Measurements from ENCODE around the gene DLGAP1. TPM values are rescaled to one million over a fixed set of nuclear protein-coding genes. Genes with fewer than 3 reads are reported as not detected.
A peak's percentile ranks its signal among the peaks of the same experiment; 100 is the strongest.

DLGAP1 gene
- total RNA-seq, 1 donor from 2014 or later, result 5.4 TPM

DNA sequence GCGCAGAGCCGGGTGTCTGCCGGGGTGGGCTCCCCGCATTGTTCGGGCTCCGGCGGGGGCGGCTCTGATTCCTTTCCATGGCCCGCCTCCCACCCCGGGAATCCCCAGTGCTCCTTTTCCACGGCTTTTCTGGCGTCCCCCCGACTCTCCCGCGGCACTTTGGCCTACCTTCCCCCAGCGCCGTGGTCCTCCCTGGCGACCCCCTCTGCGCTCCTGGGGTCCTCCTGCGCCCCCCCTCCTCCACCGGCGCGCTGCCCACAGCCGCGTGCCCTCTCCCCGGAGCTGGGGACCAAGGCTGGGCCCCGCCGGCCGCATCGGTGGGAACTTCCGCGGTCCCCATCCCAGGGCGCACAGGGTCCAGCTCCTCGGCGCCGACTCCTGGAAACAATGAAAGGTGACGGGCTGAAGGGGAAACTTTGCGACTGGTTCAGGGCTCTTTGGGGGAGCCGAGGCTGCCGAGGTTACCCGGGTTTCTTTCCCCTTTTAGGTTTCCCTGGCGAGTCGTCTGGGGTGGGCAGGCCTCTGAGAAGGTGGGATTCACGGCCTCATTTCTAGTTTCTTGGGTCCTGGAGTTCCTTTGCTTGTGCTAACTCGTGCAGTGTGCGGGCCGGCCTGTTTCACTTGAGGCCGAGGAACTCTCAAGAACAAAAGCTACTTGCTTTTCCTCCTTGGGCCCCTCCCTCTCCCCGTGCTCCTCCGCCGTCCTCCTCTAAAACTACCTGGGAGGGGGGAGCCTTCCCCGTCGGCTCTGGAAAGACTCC is 1002.9 kb downstream of the DLGAP1 start:
- intact Hi-C loops (cut with DNase I), result no loop called here
- H3K36me3 ChIP-seq, result peaks cover 11% of the 10 kb centered on the region
- TF ChIP-seq CTCF (IDR thresholded peaks at IDR 0.05), result no peak
- peak overlapping the region; percentile 79 for H3K4me3 ChIP-seq
- H3K4me1 ChIP-seq, result peaks cover 35% of the 10 kb centered on the region
- ATAC-seq, result no peak
- no peaks in the 10 kb centered on the region for H3K27me3 ChIP-seq
- peak; percentile 76 for DNase-seq
- no peaks in the 10 kb centered on the region for H3K9me3 ChIP-seq
- H3K27ac ChIP-seq, result peak overlapping the region; percentile 99

DNA sequence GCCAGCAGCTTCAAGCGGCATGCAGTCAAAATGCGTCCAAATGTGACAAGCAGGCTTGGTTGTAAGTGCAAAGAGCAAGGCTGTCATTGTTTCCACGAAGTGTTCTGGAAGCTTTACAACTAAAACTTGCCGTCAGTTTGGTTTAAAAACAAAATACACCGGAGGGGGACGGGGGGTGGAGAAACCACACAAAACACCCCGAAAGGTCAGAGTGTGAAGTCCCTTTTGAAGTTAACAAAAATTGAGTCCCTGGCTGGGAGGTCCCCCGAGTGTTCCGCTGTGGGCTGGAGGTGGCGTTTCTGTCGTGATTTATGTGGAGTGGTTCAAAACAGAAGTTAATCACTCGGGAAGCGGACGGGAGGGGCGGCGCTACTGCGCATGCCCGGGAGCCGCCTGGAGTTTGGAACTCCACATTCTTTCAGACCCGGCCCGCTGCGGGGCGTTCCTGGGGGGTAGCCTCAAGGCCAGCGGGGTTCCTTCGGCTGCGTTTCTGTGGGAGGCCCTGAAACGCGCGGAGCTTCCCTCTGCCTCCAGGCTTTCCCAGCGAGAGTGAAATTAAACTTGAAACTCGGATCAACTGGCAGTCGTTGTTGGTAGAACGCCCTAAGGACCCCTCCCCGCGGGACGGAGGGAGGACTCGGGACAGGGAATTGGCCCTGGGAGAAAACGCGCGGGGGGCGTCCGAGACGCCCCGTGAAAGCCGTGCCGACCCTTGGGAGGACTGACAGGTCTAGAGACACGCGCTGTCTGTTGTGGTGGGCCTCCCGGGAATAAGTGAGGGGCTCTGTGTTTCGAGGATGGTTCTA is 1003.7 kb downstream of the DLGAP1 start:
- intact Hi-C loops (cut with DNase I), result no loop called here
- peaks cover 39% of the 10 kb centered on the region for H3K4me1 ChIP-seq
- TF ChIP-seq CTCF (IDR thresholded peaks at IDR 0.05), result no peak
- no peaks in the 10 kb centered on the region for H3K9me3 ChIP-seq
- no peaks in the 10 kb centered on the region for H3K27me3 ChIP-seq
- ATAC-seq, result peak; percentile 43
- H3K27ac ChIP-seq, result peak overlapping the region; percentile 99
- DNase-seq, result peak; percentile 96
- peak overlapping the region; percentile 79 for H3K4me3 ChIP-seq
- peaks cover 3% of the 10 kb centered on the region for H3K36me3 ChIP-seq

GRCh38 chr18:3450799-3451182 is 1004.3 kb downstream of the DLGAP1 start:
- H3K27me3 ChIP-seq, result no peaks in the 10 kb centered on the region
- H3K36me3 ChIP-seq, result no peaks in the 10 kb centered on the region
- intact Hi-C loops (cut with DNase I), result no loop called here
- H3K4me1 ChIP-seq, result peaks cover 38% of the 10 kb centered on the region
- DNase-seq (no peak), ATAC-seq (no peak)
- peak overlapping the region; percentile 79 for H3K4me3 ChIP-seq
- no peak for TF ChIP-seq CTCF (IDR thresholded peaks at IDR 0.05)
- H3K27ac ChIP-seq, result peak overlapping the region; percentile 99
- H3K9me3 ChIP-seq, result no peaks in the 10 kb centered on the region

DNA sequence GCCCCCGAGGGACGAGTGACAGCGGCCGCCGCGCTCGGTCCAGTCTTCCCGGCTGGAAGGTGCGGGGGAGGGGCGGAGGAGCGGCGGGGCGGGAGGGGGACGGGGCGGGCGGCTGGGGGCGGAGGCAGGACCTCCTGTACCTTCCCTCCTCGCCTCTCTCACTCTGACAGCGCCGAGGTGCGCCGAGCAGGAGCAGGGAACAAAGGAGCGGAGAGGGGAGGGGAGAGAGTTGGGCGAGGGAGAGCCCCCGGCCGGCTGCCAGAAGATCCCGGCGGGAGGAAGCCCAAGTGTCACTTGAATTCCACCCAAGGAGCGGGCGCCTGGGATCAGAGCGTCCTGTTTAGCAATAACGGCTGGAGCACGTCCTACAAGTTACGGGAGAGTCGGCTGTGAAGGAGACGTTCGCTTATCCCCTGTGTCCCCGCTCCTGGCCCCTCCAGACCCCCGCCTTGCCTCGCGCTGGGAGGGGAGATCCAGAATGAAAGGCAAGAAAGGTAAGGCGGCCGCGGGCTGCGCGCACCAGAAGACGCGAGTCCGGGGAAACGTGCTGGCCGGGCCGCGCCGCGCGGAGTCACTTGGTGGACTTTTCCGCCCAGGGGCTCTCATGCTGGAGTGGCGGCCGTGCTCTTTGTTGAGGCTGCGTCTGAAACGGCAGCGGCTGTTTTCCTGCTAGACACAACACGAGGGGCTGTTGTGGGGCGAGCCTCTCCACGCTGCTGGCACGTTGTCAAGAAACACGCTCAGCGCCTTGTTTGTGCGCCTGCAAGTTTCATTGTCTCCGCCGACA is 1004.9 kb downstream of the DLGAP1 start, which contains the start of gene TGIF1:
Gene TGIF1 (plus strand): TSS at position 161 of the 787 bp plus-strand sequence. CDS start 318 bp downstream, at position 479.
- TF ChIP-seq CTCF (IDR thresholded peaks at IDR 0.05), result no peak
- Histone ChIP-seq H3K27me3 (no peaks in the 10 kb centered on the region), H3K36me3 (no peaks in the 10 kb centered on the region), H3K4me3 (peak within 1 kb of the TSS; percentile 79), H3K4me1 (peaks cover 32% of the 10 kb centered on the region), H3K9me3 (no peaks in the 10 kb centered on the region), H3K27ac (peak within 1 kb of the TSS; percentile 99)
- DNase-seq (peak; percentile 93), ATAC-seq (peak; percentile 62)
- intact Hi-C loops (cut with DNase I), result no loop called here

DNA sequence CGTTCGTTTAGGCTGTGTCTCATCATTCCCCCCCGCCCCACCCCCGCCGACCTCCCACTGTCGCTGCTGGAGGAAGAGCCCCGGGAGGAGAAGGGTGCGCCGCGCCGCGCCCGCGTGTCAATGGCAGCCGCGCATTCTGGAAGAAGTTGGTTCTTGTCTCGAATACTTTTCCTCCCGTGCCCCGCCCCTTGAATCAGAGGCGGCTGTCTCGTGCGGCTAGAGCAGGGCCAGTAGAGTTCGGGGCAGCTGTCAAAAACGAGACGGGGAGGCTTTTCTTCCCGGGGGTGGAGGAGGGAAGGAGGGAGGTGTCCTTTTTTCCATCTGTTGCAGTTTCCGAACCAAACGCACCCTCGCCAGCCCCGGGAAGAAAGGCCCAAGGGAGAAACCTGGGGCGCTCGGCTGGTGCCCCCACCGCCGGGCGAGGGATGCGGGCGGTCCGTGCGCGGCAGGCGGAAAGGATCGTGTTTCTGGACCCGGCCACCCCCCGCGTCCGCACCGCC is 1005.5 kb downstream of the DLGAP1 start:
- Histone ChIP-seq H3K27ac (peak overlapping the region; percentile 99), H3K27me3 (no peaks in the 10 kb centered on the region), H3K36me3 (no peaks in the 10 kb centered on the region), H3K4me1 (peaks cover 27% of the 10 kb centered on the region), H3K4me3 (peak overlapping the region; percentile 79), H3K9me3 (no peaks in the 10 kb centered on the region)
- DNase-seq, result no peak
- ATAC-seq, result no peak
- intact Hi-C loops (cut with DNase I), result no loop called here
- TF ChIP-seq CTCF (IDR thresholded peaks at IDR 0.05), result no peak
